DMS153 (cell line): ENCODE data around the gene GCSAM.

Experiments
- DNase-seq: peaks from one replicate; lab custom pipeline; 2025; lab: John Stamatoyannopoulos, UW

Gene GCSAM

GRCh38 chr3:112072387-112073060 lies 60.5 kb downstream of the GCSAM start:
- DNase-seq: peak; percentile 54
